Measurements from ENCODE around the gene ABHD14A.
A peak's percentile ranks its signal among the peaks of the same experiment; 100 is the strongest.

The ABHD14A gene

DNA sequence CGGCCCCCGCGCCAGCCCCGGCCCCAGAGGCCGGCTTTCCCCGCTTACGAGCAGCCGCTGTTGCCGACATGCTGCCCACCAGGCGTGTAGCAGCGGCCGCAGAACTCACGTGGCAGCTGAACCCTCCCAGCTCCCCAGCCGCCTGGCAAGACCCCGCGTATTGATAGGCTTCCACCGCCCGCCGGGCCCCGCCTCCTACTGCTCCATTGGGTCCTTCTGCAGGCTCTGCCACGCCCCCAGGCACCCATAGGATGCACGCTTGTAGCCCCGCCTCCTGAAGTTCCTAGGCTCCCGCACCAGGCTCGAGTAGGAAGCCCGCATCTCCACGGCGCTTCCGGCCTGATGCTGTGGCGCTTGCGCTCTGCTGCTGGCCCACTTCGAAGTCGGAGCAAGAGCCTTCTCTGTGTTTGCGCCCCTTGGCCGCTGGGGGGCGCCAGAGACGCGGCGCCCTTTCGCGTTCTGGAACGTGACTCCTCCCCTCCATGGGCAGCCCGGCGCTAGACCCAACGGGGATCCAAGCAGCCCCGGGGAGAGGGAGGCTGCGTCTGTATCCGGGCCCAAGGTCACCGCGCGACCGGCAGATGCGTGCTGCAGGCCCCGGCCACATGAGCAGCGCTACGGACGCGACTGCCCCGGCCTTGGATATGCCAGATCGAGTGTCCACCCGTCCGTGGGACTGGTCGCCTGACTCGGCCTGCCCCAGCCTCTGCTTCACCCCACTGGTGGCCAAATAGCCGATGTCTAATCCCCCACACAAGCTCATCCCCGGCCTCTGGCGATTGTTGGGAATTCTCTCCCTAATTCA, 32.9 kb upstream of the ABHD14A start, which contains the start of the genes PARP3 and RRP9:
Gene PARP3, plus strand, starts transcription at position 566 of the 805 bp plus-strand sequence. CDS start 993 bp downstream, outside the sequence.
Gene RRP9, minus strand, starts transcription at position 107 of the 805 bp plus-strand sequence. Its CDS starts 37 bp downstream, at position 70.
- DNase-seq, result peak; percentile 94

GRCh38 chr3:51942603-51943450, 32.0 kb upstream of the ABHD14A start:
- DNase-seq, result no peak

DNA sequence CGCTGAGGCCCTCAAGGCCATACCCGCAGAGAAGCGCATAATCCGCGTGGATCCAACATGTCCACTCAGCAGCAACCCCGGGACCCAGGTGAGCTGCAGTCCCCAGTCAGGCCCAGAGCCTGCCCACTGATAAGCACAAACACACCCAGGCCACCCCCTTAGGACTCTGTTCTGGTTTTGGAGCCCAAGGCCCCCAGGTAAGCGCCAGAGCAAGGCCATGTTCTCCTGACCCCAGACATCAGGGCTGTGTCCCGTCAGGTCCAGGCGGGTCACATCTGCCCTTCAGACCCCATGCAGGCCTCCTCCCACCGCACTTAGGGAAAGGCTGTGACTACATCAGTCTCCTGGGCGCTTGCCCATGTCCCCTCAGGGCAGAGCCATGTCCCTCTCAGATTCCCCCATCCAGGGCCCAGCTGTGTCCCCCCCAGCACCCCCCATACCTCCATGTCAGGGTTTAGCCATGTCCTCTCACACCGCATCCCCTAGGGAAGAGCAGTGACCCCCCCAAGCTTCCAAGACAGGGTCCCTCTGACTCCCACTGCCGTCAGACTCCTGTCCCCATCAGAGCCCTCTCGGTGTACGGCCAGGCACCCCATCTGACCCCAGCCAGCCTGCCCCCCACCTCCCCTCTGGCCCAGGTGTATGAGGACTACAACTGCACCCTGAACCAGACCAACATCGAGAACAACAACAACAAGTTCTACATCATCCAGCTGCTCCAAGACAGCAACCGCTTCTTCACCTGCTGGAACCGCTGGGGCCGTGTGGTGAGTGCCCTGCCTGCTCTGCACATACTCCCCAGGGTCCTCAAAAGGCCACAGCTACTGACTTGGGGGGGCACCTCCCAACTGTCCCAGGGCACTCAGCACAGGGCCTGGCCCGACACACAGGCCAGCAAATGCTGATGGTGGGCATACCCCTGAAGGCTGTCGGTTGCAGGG, 31.1 kb upstream of the ABHD14A start:
- no peak for DNase-seq

DNA sequence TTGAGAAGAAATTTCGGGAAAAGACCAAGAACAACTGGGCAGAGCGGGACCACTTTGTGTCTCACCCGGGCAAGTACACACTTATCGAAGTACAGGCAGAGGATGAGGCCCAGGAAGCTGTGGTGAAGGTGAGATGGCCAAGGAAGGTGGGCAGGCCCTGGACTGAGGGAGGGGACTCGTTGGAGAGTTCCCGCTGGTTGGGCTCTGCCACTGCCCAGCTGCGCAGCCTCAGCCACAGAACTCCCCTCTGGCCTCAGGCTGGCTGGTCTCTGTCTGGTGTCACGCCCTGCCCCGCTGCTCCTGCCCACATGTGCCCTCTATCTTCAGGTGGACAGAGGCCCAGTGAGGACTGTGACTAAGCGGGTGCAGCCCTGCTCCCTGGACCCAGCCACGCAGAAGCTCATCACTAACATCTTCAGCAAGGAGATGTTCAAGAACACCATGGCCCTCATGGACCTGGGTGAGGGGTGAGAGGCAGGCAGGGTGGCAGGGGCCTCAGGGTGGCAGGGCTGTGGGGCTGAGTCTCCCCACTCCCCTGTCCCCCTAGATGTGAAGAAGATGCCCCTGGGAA, 30.3 kb upstream of the ABHD14A start:
- no peak for DNase-seq

DNA sequence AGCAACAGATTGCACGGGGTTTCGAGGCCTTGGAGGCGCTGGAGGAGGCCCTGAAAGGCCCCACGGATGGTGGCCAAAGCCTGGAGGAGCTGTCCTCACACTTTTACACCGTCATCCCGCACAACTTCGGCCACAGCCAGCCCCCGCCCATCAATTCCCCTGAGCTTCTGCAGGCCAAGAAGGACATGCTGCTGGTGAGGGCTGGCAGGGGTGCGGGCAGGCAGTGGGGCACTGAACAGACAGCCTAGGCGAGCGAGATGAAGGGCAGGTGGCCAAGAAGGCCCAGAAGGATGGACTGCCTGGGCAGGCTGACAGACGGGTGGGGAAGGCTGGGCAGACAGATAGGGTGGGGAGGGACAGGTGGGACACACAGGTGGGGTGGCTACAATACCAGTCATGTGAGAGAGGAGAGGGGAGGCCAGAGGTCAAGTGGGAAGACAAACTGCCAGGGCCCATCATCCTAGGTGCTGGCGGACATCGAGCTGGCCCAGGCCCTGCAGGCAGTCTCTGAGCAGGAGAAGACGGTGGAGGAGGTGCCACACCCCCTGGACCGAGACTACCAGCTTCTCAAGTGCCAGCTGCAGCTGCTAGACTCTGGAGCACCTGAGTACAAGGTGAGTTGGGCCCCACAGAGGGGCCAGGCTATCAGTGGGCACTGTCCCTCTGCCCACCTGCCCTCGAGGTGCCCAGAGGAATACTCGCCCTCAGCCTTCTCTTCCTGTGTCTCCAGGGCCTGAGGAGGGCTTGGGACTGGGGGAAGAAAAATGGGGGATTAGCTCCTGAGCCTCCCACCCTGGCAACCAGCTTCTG, 29.6 kb upstream of the ABHD14A start:
- DNase-seq, result no peak

DNA sequence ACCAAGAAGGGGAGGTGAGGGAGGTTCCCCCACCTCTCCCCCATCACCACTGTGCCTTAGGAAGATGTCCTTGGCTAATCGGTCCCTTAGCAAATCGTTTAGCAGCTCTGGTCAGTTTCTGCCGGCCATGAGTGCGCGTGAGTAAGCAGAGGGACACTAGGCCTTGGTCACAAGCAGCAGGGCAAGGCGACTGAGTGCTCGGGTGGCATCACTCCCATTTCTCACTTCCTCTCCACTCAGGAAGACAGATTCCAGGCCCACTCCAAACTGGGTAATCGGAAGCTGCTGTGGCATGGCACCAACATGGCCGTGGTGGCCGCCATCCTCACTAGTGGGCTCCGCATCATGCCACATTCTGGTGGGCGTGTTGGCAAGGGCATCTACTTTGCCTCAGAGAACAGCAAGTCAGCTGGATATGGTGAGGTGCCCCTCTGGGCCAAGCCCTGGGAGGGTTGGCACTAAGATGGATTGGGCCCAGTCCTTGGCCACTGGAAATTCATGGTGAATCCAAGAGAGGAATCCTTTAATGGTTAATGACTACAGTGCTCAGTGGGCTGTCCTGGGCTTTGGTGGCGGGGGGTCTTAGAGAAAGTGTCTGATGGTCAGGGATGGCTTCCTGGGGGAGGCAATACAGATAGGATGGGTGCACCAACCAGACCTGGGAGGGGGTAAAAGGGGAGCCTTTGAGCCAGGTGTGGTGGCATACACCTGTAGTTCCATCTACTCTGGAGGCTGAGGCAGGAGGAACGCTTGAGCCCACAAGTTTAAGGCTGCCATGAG, 28.7 kb upstream of the ABHD14A start:
- DNase-seq, result no peak

DNA sequence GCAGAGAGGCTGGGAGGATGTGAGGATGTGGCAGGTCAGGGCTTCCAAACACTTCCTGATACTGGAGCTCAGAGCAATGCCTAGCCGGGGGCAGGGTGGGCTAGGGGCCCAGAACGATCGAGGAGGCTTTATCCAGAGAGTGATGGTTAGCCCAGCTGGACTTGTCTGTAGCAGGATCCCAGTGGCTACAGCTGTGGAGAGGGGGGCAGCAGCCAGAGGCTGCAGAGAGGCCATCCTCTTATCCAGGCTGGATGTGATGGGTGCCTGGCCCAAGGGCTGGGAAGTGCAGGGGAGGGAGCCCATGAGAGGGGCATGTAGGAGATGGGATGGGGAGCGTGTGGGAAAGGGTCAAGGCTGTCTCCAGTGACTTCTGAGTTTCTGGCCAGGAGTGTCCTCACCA, 28.1 kb upstream of the ABHD14A start:
- DNase-seq, result no peak

- no peak for DNase-seq
These were observed 27.5 kb upstream of the ABHD14A start for GRCh38 chr3:51947215-51947900.

DNA sequence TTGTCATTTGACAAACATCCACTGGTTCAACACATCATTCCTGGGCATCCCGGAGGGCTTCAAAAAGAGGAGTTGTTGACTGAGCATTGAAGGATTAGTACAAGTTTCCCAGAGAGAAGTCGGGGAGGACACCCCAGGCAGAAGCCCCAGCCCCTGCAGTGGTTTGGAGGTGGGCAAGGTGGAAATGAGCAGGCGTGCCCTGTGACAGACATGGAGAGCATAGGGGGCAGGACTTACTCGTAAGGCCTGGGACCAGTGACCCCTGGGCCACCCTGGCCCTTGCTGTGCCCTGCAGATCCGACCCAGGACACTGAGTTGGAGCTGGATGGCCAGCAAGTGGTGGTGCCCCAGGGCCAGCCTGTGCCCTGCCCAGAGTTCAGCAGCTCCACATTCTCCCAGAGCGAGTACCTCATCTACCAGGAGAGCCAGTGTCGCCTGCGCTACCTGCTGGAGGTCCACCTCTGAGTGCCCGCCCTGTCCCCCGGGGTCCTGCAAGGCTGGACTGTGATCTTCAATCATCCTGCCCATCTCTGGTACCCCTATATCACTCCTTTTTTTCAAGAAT, 26.8 kb upstream of the ABHD14A start:
- no peak for DNase-seq

DNA sequence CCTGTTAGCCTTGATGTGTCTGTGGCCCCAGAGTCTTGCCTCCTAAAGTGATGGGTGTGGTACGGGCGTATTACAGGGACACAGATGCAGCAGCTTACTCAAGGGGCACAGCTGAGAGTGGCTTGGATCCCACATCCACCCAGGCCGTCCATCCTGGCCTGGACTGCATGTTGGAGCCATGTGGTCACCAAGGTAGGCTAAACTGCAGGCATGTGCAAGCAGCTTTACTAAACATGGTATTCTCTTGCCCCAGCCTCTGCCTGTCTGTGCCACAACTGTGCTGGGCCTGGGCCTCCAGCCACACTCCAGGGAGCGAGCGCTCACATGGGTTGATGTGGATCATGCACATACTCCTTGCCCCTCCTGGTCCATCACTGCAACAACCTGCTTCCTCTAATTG, 25.7 kb upstream of the ABHD14A start:
- no peak for DNase-seq

- no peak for DNase-seq
These were observed 24.0 kb upstream of the ABHD14A start for GRCh38 chr3:51950899-51951298.

DNA sequence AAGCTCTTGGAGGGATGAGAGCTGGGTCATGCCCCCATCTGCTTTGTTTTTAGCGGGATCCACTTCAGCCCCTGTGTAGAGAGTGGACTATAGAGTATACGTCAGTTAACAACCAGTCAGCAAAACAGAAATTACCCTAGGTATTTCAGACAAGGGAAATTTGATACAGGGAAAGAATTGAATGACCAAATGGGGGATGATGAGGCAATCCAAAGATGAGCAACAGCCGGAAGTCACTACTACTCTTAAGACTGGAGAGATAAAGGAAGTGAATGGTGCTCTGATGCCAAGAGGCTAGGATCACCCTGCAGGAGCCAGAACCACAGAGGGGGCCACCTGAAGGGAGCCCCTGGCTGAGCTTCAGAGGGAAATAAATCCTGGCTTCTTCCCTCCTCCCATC, 21.4 kb upstream of the ABHD14A start:
- no peak for DNase-seq

DNA sequence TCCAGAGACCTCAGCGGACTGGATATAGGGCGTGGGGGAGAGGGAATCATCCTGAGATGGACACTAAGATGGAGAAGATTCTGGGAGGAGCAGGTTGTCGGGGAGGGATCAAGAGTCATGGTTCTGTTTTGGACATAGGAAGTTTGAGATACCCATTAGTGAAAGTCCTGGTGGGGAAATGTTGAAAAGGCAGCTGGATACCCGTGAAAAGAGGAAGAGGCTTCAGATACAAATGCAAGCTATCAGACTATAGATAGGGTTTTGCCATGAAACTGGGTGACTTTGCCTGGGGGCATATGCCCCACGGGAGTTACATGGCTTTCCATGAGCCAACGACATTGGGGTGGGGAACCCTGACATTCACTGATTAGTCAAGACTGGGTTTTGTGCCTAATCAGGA, 20.8 kb upstream of the ABHD14A start:
- no peak for DNase-seq

DNA sequence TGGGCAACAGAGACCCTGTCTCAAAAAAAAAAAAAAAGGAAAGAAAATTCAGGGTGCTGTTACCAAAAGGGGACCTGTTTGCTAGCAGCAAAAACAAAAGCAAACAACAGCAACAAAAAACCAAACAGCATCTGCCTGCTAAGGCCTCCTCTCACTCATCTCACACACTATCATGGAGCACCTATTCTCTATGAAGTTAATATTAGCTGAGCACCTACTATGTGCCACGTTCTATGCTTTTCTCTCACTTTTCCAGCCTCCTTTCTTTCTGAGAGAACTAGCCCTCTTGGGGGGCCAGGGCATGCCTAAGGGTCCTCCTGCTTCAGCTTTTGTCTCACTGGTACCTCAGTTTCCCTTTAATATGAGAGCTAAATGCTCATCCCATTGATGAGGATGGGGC, 20.2 kb upstream of the ABHD14A start:
- no peak for DNase-seq

GRCh38 chr3:51955175-51955892, 19.5 kb upstream of the ABHD14A start, which contains the start of gene GPR62:
Gene GPR62 (plus strand): TSS chr3:51955381. CDS start chr3:51955653, 272 bp downstream.
- DNase-seq, result no peak

- no peak for DNase-seq
These were observed 18.7 kb upstream of the ABHD14A start for GRCh38 chr3:51955893-51956770.

DNA sequence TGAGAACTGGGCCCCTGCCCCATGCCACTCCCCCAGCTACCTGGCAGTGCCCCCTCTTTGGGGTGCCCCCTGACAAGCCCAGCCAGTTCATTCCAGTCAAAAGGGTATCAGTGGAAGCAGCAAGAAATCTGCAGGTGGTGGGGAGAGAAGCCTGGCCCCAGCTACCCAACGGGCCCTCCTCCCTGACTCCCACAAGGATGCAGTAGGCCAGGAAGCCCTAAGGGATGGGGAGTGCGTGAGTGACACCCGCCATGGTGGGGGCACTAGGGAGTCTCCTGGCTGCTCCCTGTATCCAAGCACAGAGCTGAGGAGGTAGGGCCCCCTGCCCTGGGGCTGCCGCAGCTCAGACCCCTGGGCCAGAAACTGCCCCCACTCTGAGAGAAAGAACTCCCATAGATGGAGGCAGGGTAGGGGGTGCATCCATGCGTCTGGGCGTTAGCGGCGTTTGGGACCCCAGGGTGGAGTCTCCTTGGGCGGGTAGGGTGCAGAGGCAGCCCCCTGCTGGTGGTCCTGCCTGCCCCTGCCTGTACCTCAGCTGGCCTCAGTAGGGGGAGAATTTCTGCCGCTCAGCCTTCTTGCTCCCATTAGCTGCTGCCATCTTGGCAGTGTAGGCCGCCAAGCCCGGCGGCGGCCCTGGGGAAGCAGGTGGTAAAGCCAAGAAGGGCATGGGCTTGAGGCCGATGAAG, 17.2 kb upstream of the ABHD14A start:
- no peak for DNase-seq

Data from NCI-H187 treated with DMSO at 0.1 percent for 48 hours (cell line).